Measurements from ENCODE around the gene ARSK.

DNA sequence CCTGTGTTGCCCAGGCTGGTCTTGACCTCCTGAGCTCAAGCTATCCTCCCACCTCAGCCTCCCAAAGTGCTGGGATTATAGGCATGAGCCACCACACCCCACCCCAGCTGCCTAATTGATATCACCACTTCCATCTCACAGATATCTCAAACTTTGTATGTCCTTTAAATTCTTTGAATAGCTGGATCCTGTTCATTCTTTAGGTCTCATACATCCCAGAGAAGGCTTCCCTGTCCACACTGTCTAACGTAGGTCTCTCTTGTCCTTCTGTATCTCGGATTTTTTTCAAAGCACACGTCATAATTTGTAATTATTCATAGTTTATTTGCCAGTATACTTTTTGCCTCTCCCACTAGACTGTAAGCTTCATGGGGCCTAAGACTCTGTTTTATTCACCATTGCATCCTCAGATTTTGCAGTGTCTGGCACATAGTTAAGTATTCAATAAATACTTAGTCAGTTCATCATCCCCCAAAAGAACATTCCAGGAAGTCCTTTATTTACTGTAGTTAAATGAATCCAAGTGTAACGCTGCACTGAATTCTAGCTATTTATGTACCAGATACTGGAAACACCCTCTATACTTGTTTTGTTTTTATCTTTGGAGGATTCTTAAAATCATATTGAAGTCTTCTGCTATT, 10.5 kb downstream of the ARSK start:
- TF ChIP-seq, protein P1, sequence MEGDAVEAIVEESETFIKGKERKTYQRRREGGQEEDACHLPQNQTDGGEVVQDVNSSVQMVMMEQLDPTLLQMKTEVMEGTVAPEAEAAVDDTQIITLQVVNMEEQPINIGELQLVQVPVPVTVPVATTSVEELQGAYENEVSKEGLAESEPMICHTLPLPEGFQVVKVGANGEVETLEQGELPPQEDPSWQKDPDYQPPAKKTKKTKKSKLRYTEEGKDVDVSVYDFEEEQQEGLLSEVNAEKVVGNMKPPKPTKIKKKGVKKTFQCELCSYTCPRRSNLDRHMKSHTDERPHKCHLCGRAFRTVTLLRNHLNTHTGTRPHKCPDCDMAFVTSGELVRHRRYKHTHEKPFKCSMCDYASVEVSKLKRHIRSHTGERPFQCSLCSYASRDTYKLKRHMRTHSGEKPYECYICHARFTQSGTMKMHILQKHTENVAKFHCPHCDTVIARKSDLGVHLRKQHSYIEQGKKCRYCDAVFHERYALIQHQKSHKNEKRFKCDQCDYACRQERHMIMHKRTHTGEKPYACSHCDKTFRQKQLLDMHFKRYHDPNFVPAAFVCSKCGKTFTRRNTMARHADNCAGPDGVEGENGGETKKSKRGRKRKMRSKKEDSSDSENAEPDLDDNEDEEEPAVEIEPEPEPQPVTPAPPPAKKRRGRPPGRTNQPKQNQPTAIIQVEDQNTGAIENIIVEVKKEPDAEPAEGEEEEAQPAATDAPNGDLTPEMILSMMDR (IDR thresholded peaks at IDR 0.05), result no peak
- no peak for TF ChIP-seq EZH2 (IDR thresholded peaks at IDR 0.05; ENCODE audit: borderline replicate concordance, insufficient read depth, low read depth, low read length, poor library complexity, severe bottlenecking)

Data from B cell (primary cell).